Liver (tissue), 9 donors: ENCODE measurements around the gene AKR1B1. TPM values are rescaled to one million over a fixed set of nuclear protein-coding genes. Genes with fewer than 3 reads are reported as not detected.

ENCODE experiments used
- DNase-seq: peaks from one replicate; pipeline ENCODE4 v3.0.0-alpha.2; 2017; ENCODE audit warnings: low spot score
- H3K27ac ChIP-seq, 2 donors: one replicate each; pipeline ENCODE4 v1.7.0; 2013; ENCODE audit warnings: inconsistent platforms in 2 of 2, low read length in 2 of 2, control low read depth in 1 of 2, low read depth in 1 of 2, mild to moderate bottlenecking in 1 of 2
- H3K27me3 ChIP-seq, 4 donors: one replicate each; pipeline versions ENCODE4 v1.6.1 to v1.7.0; 2013; ENCODE audit warnings: low read length in 3 of 4, inconsistent platforms in 1 of 4, mild to moderate bottlenecking in 1 of 4, moderate library complexity in 1 of 4; ENCODE audit not compliant: control insufficient read depth in 4 of 4, insufficient read depth in 4 of 4
- H3K36me3 ChIP-seq, 4 donors: one replicate each; pipeline versions ENCODE4 v1.6.1 to v1.7.0; 2013; ENCODE audit warnings: low read length in 3 of 4, mild to moderate bottlenecking in 3 of 4, low read depth in 1 of 4, moderate library complexity in 1 of 4; ENCODE audit not compliant: control insufficient read depth in 4 of 4, insufficient read depth in 3 of 4
- H3K4me1 ChIP-seq, 4 donors: one replicate each; pipeline versions ENCODE4 v1.6.1 to v1.7.0; 2013; ENCODE audit warnings: low read length in 3 of 4, mild to moderate bottlenecking in 3 of 4, moderate library complexity in 1 of 4; ENCODE audit not compliant: control insufficient read depth in 4 of 4, insufficient read depth in 4 of 4
- H3K4me3 ChIP-seq, 3 donors: one replicate each; pipeline versions ENCODE4 v1.6.1 to v1.7.0; 2013; ENCODE audit warnings: low read length in 3 of 3, control low read depth in 1 of 3, low read depth in 1 of 3, mild to moderate bottlenecking in 1 of 3
- H3K9ac ChIP-seq, 2 donors: one replicate each; pipeline ENCODE4 v1.7.0; 2013; ENCODE audit warnings: low read length in 2 of 2, mild to moderate bottlenecking in 2 of 2, moderate library complexity in 2 of 2, control low read depth in 1 of 2, low read depth in 1 of 2
- H3K9me3 ChIP-seq, 4 donors: one replicate each; pipeline versions ENCODE4 v1.6.1 to v1.7.0; 2013; ENCODE audit warnings: low read length in 3 of 4; ENCODE audit not compliant: control insufficient read depth in 4 of 4
- ATF3 ChIP-seq: IDR thresholded peaks from 2 replicates; pipeline ENCODE4 v1.6.1; 2016; ENCODE audit warnings: antibody characterized with exemption
- EGR1 ChIP-seq, 2 donors: IDR thresholded peaks; 2 replicates each; pipeline ENCODE4 v1.6.1; 2016 to 2018; ENCODE audit warnings: antibody characterized with exemption in 2 of 2, low read depth in 2 of 2
- FOXA1 ChIP-seq: IDR thresholded peaks from 2 replicates; pipeline ENCODE4 v1.6.1; 2016; ENCODE audit warnings: antibody characterized with exemption
- GABPA ChIP-seq, 2 donors: IDR thresholded peaks in 1 of 2; conservative IDR thresholded peaks in 1 of 2; 2 replicates each; pipeline ENCODE4 v1.6.1; 2016; ENCODE audit warnings: antibody characterized with exemption in 2 of 2, mild to moderate bottlenecking in 1 of 2, moderate library complexity in 1 of 2
- HNF4A ChIP-seq, 2 donors: conservative IDR thresholded peaks; 2 replicates each; pipeline ENCODE4 v1.6.1; 2016; ENCODE audit warnings: antibody characterized with exemption in 2 of 2, mild to moderate bottlenecking in 2 of 2
- HNF4G ChIP-seq: IDR thresholded peaks from 2 replicates; pipeline ENCODE4 v1.6.1; 2016; ENCODE audit warnings: antibody characterized with exemption
- NR2F2 ChIP-seq: IDR thresholded peaks from 2 replicates; pipeline ENCODE4 v1.6.1; 2016; ENCODE audit warnings: antibody characterized with exemption
- RAD21 ChIP-seq, 2 donors: IDR thresholded peaks; 2 replicates each; pipeline ENCODE4 v1.6.1; 2016; ENCODE audit warnings: antibody characterized with exemption in 2 of 2, mild to moderate bottlenecking in 2 of 2
- REST ChIP-seq: IDR thresholded peaks from 2 replicates; pipeline ENCODE4 v1.6.1; 2016; ENCODE audit warnings: antibody characterized with exemption, mild to moderate bottlenecking
- RXRA ChIP-seq, 2 donors: IDR thresholded peaks; 2 replicates each; pipeline ENCODE4 v1.6.1; 2017 to 2018; ENCODE audit warnings: antibody characterized with exemption in 2 of 2, mild to moderate bottlenecking in 1 of 2
- SP1 ChIP-seq: IDR thresholded peaks from 2 replicates; pipeline ENCODE4 v1.6.1; 2018; ENCODE audit warnings: antibody characterized with exemption, mild to moderate bottlenecking
- TAF1 ChIP-seq: conservative IDR thresholded peaks from 2 replicates; pipeline ENCODE4 v1.6.1; 2016; ENCODE audit warnings: antibody characterized with exemption, mild to moderate bottlenecking
- YY1 ChIP-seq: IDR thresholded peaks from 2 replicates; pipeline ENCODE4 v1.6.1; 2016; ENCODE audit warnings: antibody characterized with exemption, mild to moderate bottlenecking
- ZBTB33 ChIP-seq: IDR thresholded peaks from 2 replicates; pipeline ENCODE4 v1.6.1; 2016; ENCODE audit warnings: antibody characterized with exemption
- WGBS: extraction: QIAGEN DNeasy Blood & Tissue Kit; methylation state at CpG from one replicate; pipeline ENCODE4 v1.1.7; 2013; 5-methylcytosine and 5-hydroxymethylcytosine counted together
- polyA plus RNA-seq, 2 donors: library from polyadenylated mRNA; stranded (reverse) in 1 of 2; unstranded in 1 of 2; fragments of 200-250 nt in 1 of 2; fragments of >200 nt in 1 of 2; fragmentation: Nextera tagmentation in 1 of 2; extraction: Ambion mirVana in 1 of 2; gene quantifications; one replicate each; pipeline versions ENCODE4 v1.2.1 to v1.2.3, GENCODE V29; 2013 to 2015
- total RNA-seq, 2 donors: library from RNA; depleted of rRNA; stranded (reverse); fragments of >200 nt; gene quantifications; one replicate each; pipeline ENCODE4 v1.2.3, GENCODE V29; 2014
- TF ChIP-seq, protein P1 (sequence below): IDR thresholded peaks from 2 replicates; pipeline ENCODE4 v1.6.1; 2016; ENCODE audit warnings: antibody characterized with exemption
- TF ChIP-seq, protein P2 (sequence below): fragments of 150-350 bp; IDR thresholded peaks from 2 replicates; pipeline ENCODE4 v1.5.1; 2017; ENCODE audit warnings: improper control_type of control experiment, low read depth, low read length; ENCODE audit not compliant: missing input control
- donor health status: healthy.
- donor health status: healthy.
- donor health status: healthy.
- donor health status: healthy.
- donor health status: healthy.

The AKR1B1 gene
- total and polyA plus RNA-seq, 4 donors = 10.8 to 12.6 (median 11.6) TPM

DNA sequence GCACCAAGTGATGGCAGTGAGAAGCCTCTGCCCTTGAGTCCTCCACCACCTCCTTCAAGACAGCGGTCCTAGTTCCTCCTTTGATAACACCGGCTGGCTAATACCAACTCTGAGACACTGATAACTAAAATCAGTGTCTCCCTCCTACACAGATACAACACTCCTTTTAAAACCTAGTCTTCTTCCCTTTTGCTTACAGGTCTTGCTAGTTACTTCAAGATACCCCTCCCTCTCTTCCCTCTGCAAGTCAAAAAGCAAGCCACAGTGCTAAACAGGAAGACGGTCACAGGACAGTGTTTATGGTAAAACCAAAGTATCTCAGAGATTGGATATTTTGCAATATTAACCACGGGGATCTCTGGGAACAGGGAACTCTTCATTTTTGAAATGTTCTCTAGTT lies 4.6 kb downstream of the AKR1B1 start:
- no peak for DNase-seq
- Histone ChIP-seq H3K9ac (no peak overlapping the region), H3K27ac (peak overlapping the region in 1 of 2 donors; percentile 19), H3K27me3 (peaks cover 0 to 5% (median 0%) of the 10 kb centered on the region in 4 donors), H3K4me1 (peaks cover 6 to 17% (median 7%) of the 10 kb centered on the region in 4 donors), H3K9me3 (no peaks in the 10 kb centered on the region), H3K36me3 (peaks cover 0 to 3% (median 0%) of the 10 kb centered on the region in 4 donors), H3K4me3 (no peak overlapping the region)
- 54% methylated on average over 4 of the region's 4 CpGs for WGBS
- TF ChIP-seq YY1 (no peak), FOXA1 (no peak), TAF1 (no peak), NR2F2 (no peak)
- TF ChIP-seq, protein P1, sequence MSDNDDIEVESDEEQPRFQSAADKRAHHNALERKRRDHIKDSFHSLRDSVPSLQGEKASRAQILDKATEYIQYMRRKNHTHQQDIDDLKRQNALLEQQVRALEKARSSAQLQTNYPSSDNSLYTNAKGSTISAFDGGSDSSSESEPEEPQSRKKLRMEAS = no peak

GRCh38 chr7:134453518-134453917 lies 5.4 kb downstream of the AKR1B1 start:
- H3K9me3 ChIP-seq = no peaks in the 10 kb centered on the region
- peak overlapping the region in 1 of 2 donors; percentile 19 for H3K27ac ChIP-seq
- WGBS = 64% methylated on average over 5 of the region's 5 CpGs
- H3K27me3 ChIP-seq = peaks cover 0 to 2% (median 0%) of the 10 kb centered on the region in 4 donors
- H3K4me1 ChIP-seq = peaks cover 2 to 10% (median 4%) of the 10 kb centered on the region in 4 donors
- DNase-seq = no peak
- no peak overlapping the region for H3K4me3 ChIP-seq
- TF ChIP-seq, protein P1 = no peak
- no peak for TF ChIP-seq NR2F2
- TF ChIP-seq REST = no peak
- no peak for TF ChIP-seq SP1
- TF ChIP-seq GABPA (IDR thresholded peaks at IDR 0.05 in 1 of 2, conservative IDR thresholded peaks at IDR 0.05 in 1 of 2) = no peak
- TF ChIP-seq HNF4G = no peak
- H3K36me3 ChIP-seq = peaks cover 0 to 3% (median 0%) of the 10 kb centered on the region in 4 donors
- H3K9ac ChIP-seq = no peak overlapping the region

- Histone ChIP-seq H3K9me3 (no peaks in the 10 kb centered on the region), H3K36me3 (peaks cover 0 to 3% (median 0%) of the 10 kb centered on the region in 4 donors), H3K27ac (no peak overlapping the region), H3K27me3 (peaks cover 0 to 2% (median 0%) of the 10 kb centered on the region in 4 donors), H3K4me3 (no peak overlapping the region), H3K9ac (no peak overlapping the region), H3K4me1 (peaks cover 0 to 5% (median 0%) of the 10 kb centered on the region in 4 donors)
- no peak for DNase-seq
- WGBS = 69% methylated on average over 7 of the region's 7 CpGs
- TF ChIP-seq HNF4A (conservative IDR thresholded peaks at IDR 0.05) (no peak), ZBTB33 (no peak), RAD21 (IDR thresholded peaks at IDR 0.05) (no peak), YY1 (no peak), TAF1 (no peak), NR2F2 (no peak), FOXA1 (no peak), RXRA (IDR thresholded peaks at IDR 0.05) (no peak), HNF4G (no peak), SP1 (no peak), ATF3 (no peak), GABPA (IDR thresholded peaks at IDR 0.05 in 1 of 2, conservative IDR thresholded peaks at IDR 0.05 in 1 of 2) (no peak), EGR1 (IDR thresholded peaks at IDR 0.05; ENCODE audit: low read depth in 2 of 2) (no peak)
- TF ChIP-seq, protein P2, sequence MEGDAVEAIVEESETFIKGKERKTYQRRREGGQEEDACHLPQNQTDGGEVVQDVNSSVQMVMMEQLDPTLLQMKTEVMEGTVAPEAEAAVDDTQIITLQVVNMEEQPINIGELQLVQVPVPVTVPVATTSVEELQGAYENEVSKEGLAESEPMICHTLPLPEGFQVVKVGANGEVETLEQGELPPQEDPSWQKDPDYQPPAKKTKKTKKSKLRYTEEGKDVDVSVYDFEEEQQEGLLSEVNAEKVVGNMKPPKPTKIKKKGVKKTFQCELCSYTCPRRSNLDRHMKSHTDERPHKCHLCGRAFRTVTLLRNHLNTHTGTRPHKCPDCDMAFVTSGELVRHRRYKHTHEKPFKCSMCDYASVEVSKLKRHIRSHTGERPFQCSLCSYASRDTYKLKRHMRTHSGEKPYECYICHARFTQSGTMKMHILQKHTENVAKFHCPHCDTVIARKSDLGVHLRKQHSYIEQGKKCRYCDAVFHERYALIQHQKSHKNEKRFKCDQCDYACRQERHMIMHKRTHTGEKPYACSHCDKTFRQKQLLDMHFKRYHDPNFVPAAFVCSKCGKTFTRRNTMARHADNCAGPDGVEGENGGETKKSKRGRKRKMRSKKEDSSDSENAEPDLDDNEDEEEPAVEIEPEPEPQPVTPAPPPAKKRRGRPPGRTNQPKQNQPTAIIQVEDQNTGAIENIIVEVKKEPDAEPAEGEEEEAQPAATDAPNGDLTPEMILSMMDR = no peak
These were observed 5.9 kb downstream of the AKR1B1 start for GRCh38 chr7:134452991-134453473.
